PC-9 (cell line): ENCODE results near the gene ICA1. TPM values are rescaled to one million over a fixed set of nuclear protein-coding genes. Genes with fewer than 3 reads are reported as not detected.

Source experiments
- BruUV-seq: library from RNA; stranded (reverse); fragments of 400-500 nt; replicated peaks from 2 replicates; lab custom pipeline; 2021; lab: Mats Ljungman, UMichigan
- CTCF ChIA-PET: fragments of 300-600 bp; sonication (Branson Sonifier 250); formaldehyde crosslinking; loops from one replicate; lab custom pipeline; 2022; ENCODE audit warnings: antibody characterized with exemption; lab: Charles Lee
- POLR2A ChIA-PET: fragments of 300-600 bp; sonication (Branson Sonifier 250); formaldehyde crosslinking; loops from one replicate; lab custom pipeline; 2022; ENCODE audit warnings: antibody characterized with exemption; ENCODE audit not compliant: unreplicated experiment; lab: Charles Lee
- DNase-seq, 2 experiments: peaks; one replicate each; pipeline versions ENCODE4 v3.0.0 to v3.0.0-alpha.2; 2015 to 2022; ENCODE audit warnings: mixed read lengths in 1 of 2
- H2AFZ ChIP-seq: fragments of 200-600 bp; sonication (generic); 2 replicates; pipeline ENCODE4 v1.8.1; 2017; ENCODE audit warnings: antibody characterized with exemption
- H3F3A ChIP-seq: fragments of 200-600 bp; sonication (generic); 2 replicates; pipeline ENCODE4 v1.8.1; 2017; ENCODE audit warnings: antibody characterized with exemption, mild to moderate bottlenecking, low read depth; ENCODE audit not compliant: insufficient read depth
- H3K27ac ChIP-seq: fragments of 200-600 bp; sonication (generic); 2 replicates; pipeline ENCODE4 v1.6.1; 2016; ENCODE audit warnings: mixed run types
- H3K27me3 ChIP-seq: fragments of 200-600 bp; sonication (generic); 2 replicates; pipeline ENCODE4 v1.6.1; 2016; ENCODE audit warnings: low read depth, mixed run types; ENCODE audit not compliant: insufficient read depth
- H3K36me3 ChIP-seq: fragments of 200-600 bp; sonication (generic); 2 replicates; pipeline ENCODE4 v1.6.1; 2016; ENCODE audit warnings: low read depth, mixed run types
- H3K4me1 ChIP-seq: fragments of 200-600 bp; sonication (generic); replicated peaks from 2 replicates; pipeline ENCODE4 v1.6.1; 2016; ENCODE audit warnings: mixed run types; ENCODE audit not compliant: insufficient read depth
- H3K4me2 ChIP-seq: fragments of 200-600 bp; sonication (generic); 2 replicates; pipeline ENCODE4 v1.6.1; 2017; ENCODE audit warnings: mixed run types
- H3K4me3 ChIP-seq: fragments of 200-600 bp; sonication (generic); 2 replicates; pipeline ENCODE4 v1.6.1; 2016; ENCODE audit warnings: mixed run types
- H3K79me2 ChIP-seq: fragments of 200-600 bp; sonication (generic); 2 replicates; pipeline ENCODE4 v1.6.1; 2017; ENCODE audit warnings: low read depth, mixed run types
- H3K9me2 ChIP-seq: fragments of 200-600 bp; sonication (generic); 2 replicates; pipeline ENCODE4 v1.8.1; 2017; ENCODE audit warnings: mild to moderate bottlenecking; ENCODE audit not compliant: insufficient read depth
- H3K9me3 ChIP-seq: fragments of 200-600 bp; sonication (generic); 2 replicates; pipeline ENCODE4 v1.8.1; 2016; ENCODE audit warnings: low read depth; ENCODE audit not compliant: insufficient read depth
- H4K20me1 ChIP-seq: fragments of 200-600 bp; sonication (generic); 2 replicates; pipeline ENCODE4 v1.8.1; 2017; ENCODE audit not compliant: insufficient read depth
- EZH2 ChIP-seq: fragments of 200-600 bp; sonication (generic); IDR thresholded peaks from 2 replicates; pipeline ENCODE4 v1.8.0; 2017; ENCODE audit warnings: antibody characterized with exemption, low read depth
- intact Hi-C: fragments of 100-400 bp; cut with micrococcal nuclease; formaldehyde crosslinking; loops from one replicate; pipeline ENCODE4 v1.10.0; 2022; ENCODE audit not compliant: unreplicated experiment
- total RNA-seq: library from RNA; stranded (reverse); gene quantifications from 2 replicates; pipeline ENCODE4 v1.2.3, GENCODE V29; 2021
- TF ChIP-seq, protein P1 (sequence below): fragments of 200-600 bp; sonication (generic); conservative IDR thresholded peaks from 2 replicates; pipeline ENCODE4 v1.6.1; 2017; ENCODE audit warnings: mixed run types, antibody characterized with exemption, mild to moderate bottlenecking, moderate library complexity

ICA1 gene
- total RNA-seq, 1 experiment from 2014 or later = 33.8 TPM

DNA sequence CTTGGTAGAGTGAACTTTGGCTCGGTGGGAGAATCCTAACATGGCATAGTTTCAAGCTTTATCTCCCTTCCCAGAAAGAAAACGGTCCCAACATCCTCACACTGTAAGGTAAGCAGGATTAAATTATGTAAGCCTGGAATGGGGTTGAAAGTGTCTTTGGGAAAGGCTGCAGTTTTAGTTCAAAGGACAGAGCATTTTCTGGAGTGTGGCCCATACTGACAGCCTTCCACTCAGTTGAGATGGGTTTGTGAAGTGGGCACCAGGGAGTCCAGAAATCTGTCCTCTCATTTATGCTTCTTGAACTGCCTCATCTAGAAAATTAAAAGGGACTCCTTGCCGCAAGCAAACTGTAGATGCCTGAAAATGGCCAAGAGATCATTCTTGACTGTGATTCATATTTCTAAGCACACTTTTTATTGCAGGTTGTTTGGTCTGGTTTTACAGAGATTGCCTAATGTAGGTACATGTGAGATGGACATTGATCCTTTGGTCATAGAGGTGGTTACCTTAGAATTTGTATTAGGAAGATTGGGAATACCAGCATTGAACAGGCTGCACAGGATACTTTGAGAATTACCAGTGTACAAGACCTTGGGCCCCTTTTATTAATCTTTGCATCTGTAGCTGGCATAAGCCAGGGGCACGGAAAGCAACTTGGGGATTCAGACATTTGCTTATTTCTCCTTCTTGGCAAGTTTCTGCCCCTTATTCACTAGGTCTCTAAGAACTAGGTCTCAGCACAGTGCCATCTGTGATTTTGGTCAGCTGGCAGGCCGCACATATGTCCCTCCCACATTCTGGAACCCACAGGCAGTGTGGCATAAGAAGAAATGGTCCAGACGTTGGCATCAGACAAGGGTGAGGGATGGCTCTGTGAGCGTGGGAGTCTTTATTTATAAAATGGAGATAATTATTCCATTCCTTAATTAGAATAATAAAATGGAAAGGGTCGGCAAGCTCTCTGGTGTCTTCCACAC lies 167.5 kb downstream of the ICA1 start:
- H3K4me3 ChIP-seq = no peak overlapping the region
- no peak overlapping the region for H2AFZ ChIP-seq
- TF ChIP-seq, protein P1, sequence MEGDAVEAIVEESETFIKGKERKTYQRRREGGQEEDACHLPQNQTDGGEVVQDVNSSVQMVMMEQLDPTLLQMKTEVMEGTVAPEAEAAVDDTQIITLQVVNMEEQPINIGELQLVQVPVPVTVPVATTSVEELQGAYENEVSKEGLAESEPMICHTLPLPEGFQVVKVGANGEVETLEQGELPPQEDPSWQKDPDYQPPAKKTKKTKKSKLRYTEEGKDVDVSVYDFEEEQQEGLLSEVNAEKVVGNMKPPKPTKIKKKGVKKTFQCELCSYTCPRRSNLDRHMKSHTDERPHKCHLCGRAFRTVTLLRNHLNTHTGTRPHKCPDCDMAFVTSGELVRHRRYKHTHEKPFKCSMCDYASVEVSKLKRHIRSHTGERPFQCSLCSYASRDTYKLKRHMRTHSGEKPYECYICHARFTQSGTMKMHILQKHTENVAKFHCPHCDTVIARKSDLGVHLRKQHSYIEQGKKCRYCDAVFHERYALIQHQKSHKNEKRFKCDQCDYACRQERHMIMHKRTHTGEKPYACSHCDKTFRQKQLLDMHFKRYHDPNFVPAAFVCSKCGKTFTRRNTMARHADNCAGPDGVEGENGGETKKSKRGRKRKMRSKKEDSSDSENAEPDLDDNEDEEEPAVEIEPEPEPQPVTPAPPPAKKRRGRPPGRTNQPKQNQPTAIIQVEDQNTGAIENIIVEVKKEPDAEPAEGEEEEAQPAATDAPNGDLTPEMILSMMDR = no peak
- no peak for TF ChIP-seq EZH2
- H3K27ac ChIP-seq = no peak overlapping the region
- no peaks in the 10 kb centered on the region for H3K79me2 ChIP-seq
- no TSS peak for BruUV-seq
- no peaks in the 10 kb centered on the region for H3K36me3 ChIP-seq
- H3K4me1 ChIP-seq = no peaks in the 10 kb centered on the region
- no peak overlapping the region for H3K4me2 ChIP-seq
- CTCF ChIA-PET = no interaction called here
- no peak for DNase-seq
- H3F3A ChIP-seq = no peaks in the 10 kb centered on the region
- no peaks in the 10 kb centered on the region for H4K20me1 ChIP-seq
- peaks cover 5% of the 10 kb centered on the region; the same call in 1 of the 2 replicates for H3K9me3 ChIP-seq
- no peaks in the 10 kb centered on the region for H3K27me3 ChIP-seq
- POLR2A ChIA-PET = no interaction called here
- H3K9me2 ChIP-seq = no peaks in the 10 kb centered on the region
- intact Hi-C loops = no loop called here

- H2AFZ ChIP-seq = no peak overlapping the region
- DNase-seq = no peak
- H3K27me3 ChIP-seq = no peaks in the 10 kb centered on the region
- TSS peak; percentile 8 for BruUV-seq
- intact Hi-C loops = no loop called here
- no peaks in the 10 kb centered on the region for H3K79me2 ChIP-seq
- no peaks in the 10 kb centered on the region for H3F3A ChIP-seq
- no peaks in the 10 kb centered on the region for H4K20me1 ChIP-seq
- ChIA-PET POLR2A (no interaction called here), CTCF (no interaction called here)
- H3K9me2 ChIP-seq = no peaks in the 10 kb centered on the region
- no peak overlapping the region for H3K27ac ChIP-seq
- TF ChIP-seq, protein P1 = no peak
- no peak for TF ChIP-seq EZH2
- H3K4me3 ChIP-seq = no peak overlapping the region
- H3K4me2 ChIP-seq = no peak overlapping the region
- no peaks in the 10 kb centered on the region for H3K4me1 ChIP-seq
- H3K9me3 ChIP-seq = no peaks in the 10 kb centered on the region
- no peaks in the 10 kb centered on the region for H3K36me3 ChIP-seq
Observed at GRCh38 chr7:8092140-8092539, 169.8 kb downstream of the ICA1 start.

DNA sequence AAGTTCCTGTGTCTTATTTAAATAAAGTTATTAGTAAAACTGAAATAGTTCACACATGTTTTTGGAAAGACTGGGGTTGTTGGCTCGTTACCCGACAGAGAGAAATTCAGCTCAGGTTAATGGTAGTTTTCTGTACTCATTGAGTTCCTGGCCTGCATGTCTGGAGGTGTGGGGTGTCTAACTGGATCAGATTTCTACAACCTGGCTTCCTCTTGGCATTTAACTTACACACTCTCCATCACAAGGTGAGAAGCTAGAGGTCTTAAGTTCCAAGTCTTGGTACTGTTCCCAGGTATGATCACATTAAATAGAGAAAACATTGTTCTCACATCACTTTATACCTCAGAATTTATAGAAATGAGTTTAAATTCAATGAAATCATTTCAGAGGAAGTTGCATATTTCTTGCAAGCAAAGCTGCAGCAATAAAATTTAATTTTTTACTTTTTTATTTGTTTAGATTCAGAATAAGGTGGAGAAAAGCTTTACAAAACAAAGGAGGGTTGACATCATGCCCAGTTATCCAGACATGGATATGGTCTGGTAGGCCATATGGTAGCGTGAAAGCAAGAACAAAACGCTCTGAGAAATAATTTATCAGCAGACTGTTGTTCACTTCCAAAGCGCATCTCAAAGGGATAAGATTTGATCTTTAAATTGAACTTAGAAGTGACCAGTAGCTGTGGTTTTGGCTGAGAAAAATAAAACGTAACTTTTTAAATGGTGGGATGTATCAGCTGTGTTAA lies 172.8 kb downstream of the ICA1 start:
- no peak overlapping the region for H2AFZ ChIP-seq
- H4K20me1 ChIP-seq = no peaks in the 10 kb centered on the region
- H3F3A ChIP-seq = no peaks in the 10 kb centered on the region
- POLR2A ChIA-PET = interaction anchor here (0.7 kb wide), 1 partner anchor 449 kb away, joined by 3 read pairs; no protein-coding TSS in a partner anchor
- H3K36me3 ChIP-seq = 0 out of 2 replicates have a peak, but pooled peaks cover 15% of the 10 kb centered on the region
- BruUV-seq = no TSS peak
- no peaks in the 10 kb centered on the region for H3K79me2 ChIP-seq
- H3K4me2 ChIP-seq = no peak overlapping the region
- H3K4me3 ChIP-seq = no peak overlapping the region
- H3K4me1 ChIP-seq = no peaks in the 10 kb centered on the region
- H3K9me2 ChIP-seq = no peaks in the 10 kb centered on the region
- H3K27ac ChIP-seq = no peak overlapping the region
- intact Hi-C loops = no loop called here
- no peaks in the 10 kb centered on the region for H3K27me3 ChIP-seq
- no peak for DNase-seq
- CTCF ChIA-PET = interaction anchor here (0.9 kb wide), 1 partner anchor 119 kb away, joined by 3 read pairs; no protein-coding TSS in a partner anchor
- TF ChIP-seq, protein P1 = no peak
- TF ChIP-seq EZH2 = no peak
- H3K9me3 ChIP-seq = no peaks in the 10 kb centered on the region
